ENCODE measurements around the gene TWIST1.

TWIST1 gene

DNA sequence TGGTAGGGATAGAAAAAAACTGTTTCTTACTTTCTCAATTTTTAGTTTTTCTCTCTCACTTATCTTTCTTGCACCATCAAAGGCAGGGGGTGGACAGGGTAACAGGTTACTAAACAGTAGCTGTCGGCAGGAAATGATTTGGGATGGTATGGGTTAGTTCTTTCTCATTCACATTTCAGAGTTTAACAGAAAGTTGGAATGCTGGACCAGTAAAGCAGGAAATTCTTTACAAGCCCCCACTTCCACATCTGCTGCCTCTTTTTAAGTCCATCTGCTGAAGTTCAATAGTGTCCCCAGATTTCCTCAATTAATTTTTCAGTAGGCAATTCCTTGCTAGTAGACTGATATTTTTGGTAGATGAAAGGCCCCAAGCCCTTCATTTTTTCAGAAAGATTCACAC, 23.3 kb downstream of the TWIST1 start:
- DNase-seq = no peak

DNA sequence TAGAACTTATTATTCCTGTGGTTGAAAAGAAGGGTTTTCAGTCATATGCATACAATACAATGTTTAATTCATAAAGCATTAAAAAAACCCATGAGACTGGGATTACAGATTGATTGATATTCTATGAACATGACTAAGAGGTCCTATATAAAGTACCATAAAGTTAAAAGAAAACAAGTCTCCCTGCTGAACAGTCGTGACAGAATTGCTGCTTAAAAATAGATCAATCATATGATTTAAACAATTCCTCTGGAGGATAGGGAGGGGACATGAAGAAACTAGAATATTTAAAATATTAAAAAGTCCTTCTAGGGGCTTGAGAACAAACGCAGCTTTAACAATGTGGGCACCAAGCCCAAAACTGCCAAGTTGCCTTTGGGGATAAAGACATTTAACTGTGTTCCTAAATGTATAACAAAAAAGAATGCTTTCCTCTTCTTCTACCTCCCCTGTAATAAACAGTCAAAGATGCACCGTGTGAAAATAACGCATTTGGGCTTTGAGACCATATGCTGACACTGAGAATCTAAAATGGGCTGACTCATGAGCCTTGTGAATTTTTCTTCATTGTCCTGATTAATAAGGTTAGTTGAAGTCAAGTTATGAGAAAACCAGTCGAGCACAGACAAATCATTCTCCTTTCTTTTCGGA, 25.8 kb downstream of the TWIST1 start:
- DNase-seq = no peak

DNA sequence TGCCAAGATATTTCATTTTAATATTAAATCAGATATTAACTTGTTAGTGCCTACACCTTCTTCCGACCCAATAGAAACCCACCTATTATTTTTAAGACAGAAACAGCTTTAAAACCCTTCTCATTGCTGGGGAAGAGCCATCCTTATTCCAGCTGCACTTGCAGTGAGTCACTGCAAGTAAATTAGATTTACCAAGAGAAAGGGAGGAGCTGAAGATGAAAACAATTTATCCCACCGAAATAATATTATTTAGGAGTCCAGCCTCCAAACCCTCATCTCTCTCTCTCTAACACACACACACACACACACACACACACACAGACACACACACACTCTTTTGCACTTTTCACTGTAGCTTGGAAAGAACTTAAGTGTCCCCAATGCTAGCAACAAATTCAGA, 26.9 kb downstream of the TWIST1 start:
- no peak for DNase-seq

DNA sequence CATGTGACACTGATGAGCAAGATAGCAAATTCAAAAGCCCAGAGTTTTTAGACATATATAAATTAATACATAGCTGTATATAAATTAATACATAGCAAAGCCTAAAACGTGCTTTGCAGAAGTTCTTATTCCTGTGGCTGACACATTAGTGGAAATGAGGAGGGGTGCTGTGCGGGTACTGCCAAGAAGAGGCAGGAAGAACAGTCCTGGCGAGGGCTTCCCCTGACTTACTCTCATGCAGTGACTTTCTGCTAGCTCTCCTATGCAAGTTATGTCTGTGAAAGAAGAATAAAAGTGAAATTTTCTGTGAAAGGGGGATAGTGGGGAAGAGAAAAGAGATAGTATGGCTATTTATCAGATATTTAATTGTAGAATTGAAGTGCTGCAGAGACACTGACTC, 27.6 kb downstream of the TWIST1 start:
- no peak for DNase-seq

DNA sequence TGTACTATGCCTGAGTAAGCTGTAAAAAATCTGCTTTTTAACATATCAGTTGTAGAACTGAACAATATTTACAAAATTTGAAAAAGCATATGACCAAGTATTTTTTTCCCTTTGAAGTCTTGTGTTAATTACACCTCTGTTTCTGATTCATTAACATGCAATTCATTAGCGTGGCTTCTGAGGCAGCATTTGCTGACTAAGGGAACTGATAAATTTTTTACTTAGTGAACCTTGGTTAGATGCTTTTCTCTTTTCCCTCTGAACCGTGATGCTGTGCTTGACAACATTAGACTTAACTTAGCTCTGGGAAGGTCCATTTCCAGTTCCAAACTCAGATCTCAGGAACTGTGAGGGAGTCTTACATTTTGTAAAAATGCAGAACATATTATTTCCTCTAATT, 28.1 kb downstream of the TWIST1 start:
- DNase-seq = no peak

DNA sequence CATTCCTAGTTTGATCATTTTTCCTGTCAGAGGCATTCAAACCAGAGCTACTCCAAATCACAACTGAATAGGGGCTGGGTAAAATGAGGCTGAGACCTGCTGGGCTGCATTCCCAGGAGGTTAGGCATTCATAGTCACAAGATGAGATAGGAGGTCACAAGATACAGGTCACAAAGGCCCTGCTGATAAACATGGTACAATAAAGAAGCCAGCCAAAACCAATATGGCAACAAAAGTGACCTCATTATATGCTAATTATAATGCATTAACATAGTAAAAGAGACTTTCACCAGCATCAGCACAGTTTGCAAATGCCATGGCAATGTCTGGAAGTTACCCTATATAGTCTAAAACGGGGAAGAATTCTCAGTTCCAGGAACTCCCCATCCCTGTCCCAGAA, 37.3 kb downstream of the TWIST1 start:
- DNase-seq = no peak

DNA sequence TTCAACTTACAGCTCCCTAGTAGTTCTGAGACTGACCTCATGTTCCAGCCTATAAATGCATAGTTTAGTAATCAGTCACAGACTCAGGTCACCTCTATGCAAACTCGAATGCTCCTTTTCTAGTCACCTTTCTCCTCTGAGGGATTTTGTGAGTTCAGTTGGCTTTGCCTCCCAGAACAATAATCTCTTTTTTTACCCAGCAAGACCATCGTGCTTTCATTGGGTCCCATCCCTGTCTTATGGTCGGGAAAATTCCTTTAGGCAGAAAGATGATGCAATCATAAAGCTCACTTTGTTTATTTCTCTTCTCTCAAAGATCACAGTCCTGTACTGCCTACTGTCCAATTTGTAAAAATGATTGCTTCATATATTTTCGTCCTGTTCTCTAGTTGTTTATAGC, 38.4 kb downstream of the TWIST1 start:
- no peak for DNase-seq

DNA sequence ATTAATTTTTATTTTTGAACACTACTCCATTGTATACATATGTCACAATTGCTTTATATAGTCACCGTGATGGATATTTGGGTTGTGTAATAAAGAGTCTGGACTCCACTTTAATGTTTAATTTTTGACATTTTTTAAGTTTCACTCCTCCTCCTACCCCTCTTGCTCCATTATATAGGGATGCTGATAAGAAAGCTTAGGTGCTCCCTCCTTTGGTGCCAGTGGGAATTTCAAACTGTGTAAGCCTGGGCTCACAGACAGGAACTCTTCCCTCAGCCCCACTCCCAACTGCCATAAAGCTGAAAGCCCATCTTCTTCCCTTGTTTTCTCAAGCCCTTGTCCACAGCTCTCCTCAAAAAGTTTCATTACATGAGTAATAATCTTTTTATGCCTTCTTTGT, 47.6 kb downstream of the TWIST1 start:
- DNase-seq = no peak

DNA sequence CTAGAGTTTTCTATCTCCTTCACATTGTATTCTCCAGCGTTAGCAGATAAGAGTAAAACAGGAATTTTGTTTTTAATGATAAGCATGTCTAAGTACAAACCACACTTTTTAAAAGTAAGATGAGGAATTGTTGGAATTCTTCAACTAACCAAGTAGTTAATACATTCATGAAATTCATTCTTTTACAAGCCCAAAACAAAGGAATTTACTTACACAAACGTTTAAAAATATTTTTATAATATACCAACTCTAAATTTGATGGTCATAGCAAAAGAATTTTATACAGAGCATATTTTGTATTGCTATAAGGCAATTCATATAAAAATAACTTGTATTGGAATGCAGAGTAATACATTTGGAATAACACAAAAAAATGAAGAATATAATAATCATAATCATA, 51.3 kb downstream of the TWIST1 start:
- DNase-seq = no peak

Data from NCI-H1048 (cell line).